ENCODE results near the gene HTRA1. TPM values are rescaled to one million over a fixed set of nuclear protein-coding genes. Genes with fewer than 3 reads are reported as not detected.

Gene HTRA1
- polyA plus RNA-seq, 1 of the 3 experiments (the other 2 are of a cell fraction) = 291 TPM

- Histone ChIP-seq H3K9me2 (no peaks in the 10 kb centered on the region), H3K9me3 (no peaks in the 10 kb centered on the region), H3K4me2 (no peak overlapping the region), H3K27me3 (ENCODE audit: insufficient read depth) (no peaks in the 10 kb centered on the region), H4K20me1 (ENCODE audit: insufficient read depth) (no peaks in the 10 kb centered on the region), H3K4me1 (ENCODE audit: control insufficient read depth in 1 of 2, insufficient read depth in 2 of 2, low read depth in 1 of 2, low read length in 1 of 2) (peaks cover 0 to 16% of the 10 kb centered on the region in 2 experiments; a peak in 1 of 4 replicates), H3K4me3 (ENCODE audit: low read depth in 2 of 2, low read length in 1 of 2) (no peak overlapping the region), H3K27ac (ENCODE audit: low read depth in 2 of 2, low read length in 1 of 2) (no peak overlapping the region), H3K9ac (no peak overlapping the region), H2AFZ (ENCODE audit: low read depth) (no peak overlapping the region), H3F3A (replicated peaks; ENCODE audit: insufficient read depth) (no peaks in the 10 kb centered on the region), H3K79me2 (ENCODE audit: insufficient read depth) (peaks cover 54% of the 10 kb centered on the region), H3K36me3 (replicated peaks in 1 of 2; ENCODE audit: control insufficient read depth in 1 of 2, insufficient read depth in 2 of 2, low read length in 1 of 2) (peaks cover 0 to 2% of the 10 kb centered on the region in 2 experiments)
- CTCF ChIA-PET = no interaction called here
- 96% methylated on average over 10 of the region's 11 CpGs for WGBS (ENCODE audit: low lambda C conversion rate)
- no peak for DNase-seq
- POLR2A ChIA-PET = no interaction called here
- TF ChIP-seq RXRA (IDR thresholded peaks at IDR 0.05; ENCODE audit: borderline replicate concordance, low read depth) = no peak
- no peak for TF ChIP-seq IRF3 (IDR thresholded peaks at IDR 0.05; ENCODE audit: low read depth, low read length)
- no peak for TF ChIP-seq NFIC (IDR thresholded peaks at IDR 0.05; ENCODE audit: borderline replicate concordance)
- no peak for TF ChIP-seq ZBTB33 (IDR thresholded peaks at IDR 0.05; ENCODE audit: borderline replicate concordance, low read depth)
- no peak for TF ChIP-seq REST (IDR thresholded peaks at IDR 0.05; ENCODE audit: low read depth, low read length)
- TF ChIP-seq TAF1 (IDR thresholded peaks at IDR 0.05; ENCODE audit: borderline replicate concordance, low read depth, low read length) = no peak
Measured at GRCh38 chr10:122484276-122485060, 23.1 kb downstream of the HTRA1 start.

GRCh38 chr10:122485670-122486069, 24.3 kb downstream of the HTRA1 start:
- ChIA-PET CTCF (interaction anchor here (1.0 kb wide), 1 partner anchor 17 kb away, joined by 3 read pairs; no protein-coding TSS in a partner anchor), POLR2A (no interaction called here)
- peaks cover 0 to 16% of the 10 kb centered on the region in 2 experiments; a peak in 1 of 4 replicates for H3K4me1 ChIP-seq (ENCODE audit: control insufficient read depth in 1 of 2, insufficient read depth in 2 of 2, low read depth in 1 of 2, low read length in 1 of 2)
- H3K9me3 ChIP-seq = no peaks in the 10 kb centered on the region
- no peaks in the 10 kb centered on the region for H3K27me3 ChIP-seq (ENCODE audit: insufficient read depth)
- no peaks in the 10 kb centered on the region for H3F3A ChIP-seq (replicated peaks; ENCODE audit: insufficient read depth)
- peak overlapping the region in 1 of 2 experiments; percentile 28; a peak in 2 of 4 replicates for H3K27ac ChIP-seq (ENCODE audit: low read depth in 2 of 2, low read length in 1 of 2)
- TF ChIP-seq CHD2 (IDR thresholded peaks at IDR 0.05; ENCODE audit: low read length, partially characterized antibody) (no peak), TCF12 (IDR thresholded peaks at IDR 0.05) (0 out of 2 replicates have a peak, but pooled peaks have one; percentile 31)
- no peak overlapping the region for H2AFZ ChIP-seq (ENCODE audit: low read depth)
- peaks cover 0 to 5% of the 10 kb centered on the region in 2 experiments for H3K36me3 ChIP-seq (replicated peaks in 1 of 2; ENCODE audit: control insufficient read depth in 1 of 2, insufficient read depth in 2 of 2, low read length in 1 of 2)
- H4K20me1 ChIP-seq (ENCODE audit: insufficient read depth) = no peaks in the 10 kb centered on the region
- H3K4me3 ChIP-seq (ENCODE audit: low read depth in 2 of 2, low read length in 1 of 2) = no peak overlapping the region
- H3K9ac ChIP-seq = no peak overlapping the region
- DNase-seq = no peak
- no peak overlapping the region for H3K4me2 ChIP-seq
- WGBS (ENCODE audit: low lambda C conversion rate) = 59% methylated on average over 5 of the region's 5 CpGs
- no peaks in the 10 kb centered on the region for H3K9me2 ChIP-seq
- peaks cover 42% of the 10 kb centered on the region for H3K79me2 ChIP-seq (ENCODE audit: insufficient read depth)

All from SK-N-SH (cell line).